ENCODE data around the gene B3GAT3.
A peak's percentile ranks its signal among the peaks of the same experiment; 100 is the strongest.
"Not testable (repeated sequence)": the region's sequence is repeated elsewhere in the genome, so short reads cannot be mapped to it uniquely, and the experiment has no call there.

Gene B3GAT3

GRCh38 chr11:62648967-62649364 is 27.2 kb upstream of the B3GAT3 start:
- ATAC-seq (no peak), DNase-seq (ENCODE audit: low spot score in 2 of 2) (no peak)
- no peak overlapping the region for H3K27ac Mint-ChIP-seq
- H3K4me1 Mint-ChIP-seq = peaks cover 34% of the 10 kb centered on the region
- H3K36me3 Mint-ChIP-seq = peaks cover 73% of the 10 kb centered on the region
- H3K4me3 Mint-ChIP-seq = no peak overlapping the region
- no peaks in the 10 kb centered on the region for H3K9me3 Mint-ChIP-seq

GRCh38 chr11:62648185-62648966 is 26.6 kb upstream of the B3GAT3 start:
- no peak for ATAC-seq
- no peaks in the 10 kb centered on the region for H3K9me3 Mint-ChIP-seq
- no peak overlapping the region for H3K27ac Mint-ChIP-seq
- peaks cover 29% of the 10 kb centered on the region for H3K4me1 Mint-ChIP-seq
- no peak overlapping the region for H3K4me3 Mint-ChIP-seq
- no peak for DNase-seq (ENCODE audit: low spot score in 2 of 2)
- peaks cover 73% of the 10 kb centered on the region for H3K36me3 Mint-ChIP-seq

GRCh38 chr11:62647609-62648005 is 25.8 kb upstream of the B3GAT3 start:
- H3K9me3 Mint-ChIP-seq = no peaks in the 10 kb centered on the region
- H3K4me1 Mint-ChIP-seq = peaks cover 25% of the 10 kb centered on the region
- DNase-seq (ENCODE audit: low spot score in 2 of 2) = no peak
- ATAC-seq = no peak
- peaks cover 73% of the 10 kb centered on the region for H3K36me3 Mint-ChIP-seq
- no peak overlapping the region for H3K4me3 Mint-ChIP-seq
- H3K27ac Mint-ChIP-seq = no peak overlapping the region

GRCh38 chr11:62646825-62647608 is 25.2 kb upstream of the B3GAT3 start:
- Mint-ChIP-seq H3K9me3 (no peaks in the 10 kb centered on the region), H3K4me3 (peak overlapping the region; percentile 96), H3K27ac (peak overlapping the region; percentile 95), H3K36me3 (peaks cover 77% of the 10 kb centered on the region), H3K4me1 (peaks cover 19% of the 10 kb centered on the region)
- no peak for ATAC-seq
- DNase-seq (ENCODE audit: low spot score in 2 of 2) = no peak

GRCh38 chr11:62645946-62646824 is 24.4 kb upstream of the B3GAT3 start, which contains the start of gene GANAB:
Gene GANAB (minus strand): TSS chr11:62646613. CDS start chr11:62646599, 14 bp downstream.
- Mint-ChIP-seq H3K9me3 (no peaks in the 10 kb centered on the region), H3K4me1 (peaks cover 23% of the 10 kb centered on the region), H3K36me3 (peaks cover 80% of the 10 kb centered on the region), H3K27ac (peak within 1 kb of the TSS; percentile 95), H3K4me3 (peak within 1 kb of the TSS; percentile 96)
- ATAC-seq = peak; percentile 99
- DNase-seq (ENCODE audit: low spot score in 2 of 2) = peak; percentile 90 to 98

- Mint-ChIP-seq H3K4me3 (peak overlapping the region; percentile 96), H3K36me3 (peaks cover 86% of the 10 kb centered on the region), H3K4me1 (peaks cover 29% of the 10 kb centered on the region), H3K9me3 (no peaks in the 10 kb centered on the region), H3K27ac (peak overlapping the region; percentile 95)
- no peak for ATAC-seq
- no peak for DNase-seq (ENCODE audit: low spot score in 2 of 2)
Observed at GRCh38 chr11:62645671-62645945, 23.8 kb upstream of the B3GAT3 start.

GRCh38 chr11:62644220-62644619 is 22.4 kb upstream of the B3GAT3 start:
- Mint-ChIP-seq H3K9me3 (no peaks in the 10 kb centered on the region), H3K4me3 (peak overlapping the region; percentile 96), H3K36me3 (peaks cover 84% of the 10 kb centered on the region), H3K4me1 (peaks cover 37% of the 10 kb centered on the region), H3K27ac (no peak overlapping the region)
- ATAC-seq = no peak
- DNase-seq (ENCODE audit: low spot score in 2 of 2) = no peak

GRCh38 chr11:62632492-62632891 is 10.7 kb upstream of the B3GAT3 start:
- no peaks in the 10 kb centered on the region for H3K4me1 Mint-ChIP-seq
- no peaks in the 10 kb centered on the region for H3K9me3 Mint-ChIP-seq
- ATAC-seq (no peak), DNase-seq (ENCODE audit: low spot score in 2 of 2) (no peak)
- H3K36me3 Mint-ChIP-seq = peaks cover 100% of the 10 kb centered on the region
- H3K27ac Mint-ChIP-seq = peak overlapping the region; percentile 56
- H3K4me3 Mint-ChIP-seq = no peak overlapping the region

- H3K4me1 Mint-ChIP-seq = no peaks in the 10 kb centered on the region
- H3K27ac Mint-ChIP-seq = no peak overlapping the region
- peaks cover 93% of the 10 kb centered on the region for H3K36me3 Mint-ChIP-seq
- no peak for ATAC-seq
- H3K4me3 Mint-ChIP-seq = no peak overlapping the region
- DNase-seq (ENCODE audit: low spot score in 2 of 2) = no peak
- H3K9me3 Mint-ChIP-seq = no peaks in the 10 kb centered on the region
Observed at GRCh38 chr11:62627713-62628112, 5.9 kb upstream of the B3GAT3 start.

- Mint-ChIP-seq H3K36me3 (peaks cover 93% of the 10 kb centered on the region), H3K9me3 (no peaks in the 10 kb centered on the region), H3K4me3 (peak overlapping the region; percentile 95), H3K4me1 (peaks cover 20% of the 10 kb centered on the region), H3K27ac (peak overlapping the region; percentile 96)
- ATAC-seq = no peak
- DNase-seq (ENCODE audit: low spot score in 2 of 2) = no peak
Observed at GRCh38 chr11:62622476-62623089, 797 bp upstream of the B3GAT3 start.

GRCh38 chr11:62621027-62621566 is 689 bp downstream of the B3GAT3 start:
- DNase-seq (ENCODE audit: low spot score in 2 of 2) = no peak
- peak overlapping the region; percentile 95 for H3K4me3 Mint-ChIP-seq
- ATAC-seq = no peak
- H3K9me3 Mint-ChIP-seq = no peaks in the 10 kb centered on the region
- peaks cover 91% of the 10 kb centered on the region for H3K36me3 Mint-ChIP-seq
- H3K27ac Mint-ChIP-seq = peak overlapping the region; percentile 96
- peaks cover 20% of the 10 kb centered on the region for H3K4me1 Mint-ChIP-seq

- DNase-seq (ENCODE audit: low spot score in 2 of 2); H3K4me3 Mint-ChIP-seq; H3K9me3 Mint-ChIP-seq; ATAC-seq: not testable (repeated sequence)
- Mint-ChIP-seq H3K4me1 (peaks cover 35% of the 10 kb centered on the region), H3K36me3 (peaks cover 80% of the 10 kb centered on the region), H3K27ac (peak overlapping the region; percentile 86)
Observed at GRCh38 chr11:62616957-62617356, 4.8 kb downstream of the B3GAT3 start.

- Mint-ChIP-seq H3K36me3 (peaks cover 80% of the 10 kb centered on the region), H3K4me3 (no peak overlapping the region), H3K4me1 (peaks cover 39% of the 10 kb centered on the region), H3K27ac (peak overlapping the region; percentile 86), H3K9me3 (no peaks in the 10 kb centered on the region)
- DNase-seq (ENCODE audit: low spot score in 2 of 2) = no peak
- no peak for ATAC-seq
Observed at GRCh38 chr11:62615521-62615920, 6.3 kb downstream of the B3GAT3 start.

GRCh38 chr11:62614275-62614674 is 7.5 kb downstream of the B3GAT3 start:
- Mint-ChIP-seq H3K4me1 (peaks cover 46% of the 10 kb centered on the region), H3K36me3 (peaks cover 77% of the 10 kb centered on the region), H3K27ac (peak overlapping the region; percentile 86), H3K9me3 (no peaks in the 10 kb centered on the region), H3K4me3 (peak overlapping the region; percentile 52)
- ATAC-seq = peak; percentile 31
- DNase-seq (ENCODE audit: low spot score in 2 of 2) = no peak
